ENCODE measurements around the gene SP9.

Gene SP9

GRCh38 chr2:174333372-174334277 is 1.1 kb upstream of the SP9 start:
- DNase-seq = no peak

DNA sequence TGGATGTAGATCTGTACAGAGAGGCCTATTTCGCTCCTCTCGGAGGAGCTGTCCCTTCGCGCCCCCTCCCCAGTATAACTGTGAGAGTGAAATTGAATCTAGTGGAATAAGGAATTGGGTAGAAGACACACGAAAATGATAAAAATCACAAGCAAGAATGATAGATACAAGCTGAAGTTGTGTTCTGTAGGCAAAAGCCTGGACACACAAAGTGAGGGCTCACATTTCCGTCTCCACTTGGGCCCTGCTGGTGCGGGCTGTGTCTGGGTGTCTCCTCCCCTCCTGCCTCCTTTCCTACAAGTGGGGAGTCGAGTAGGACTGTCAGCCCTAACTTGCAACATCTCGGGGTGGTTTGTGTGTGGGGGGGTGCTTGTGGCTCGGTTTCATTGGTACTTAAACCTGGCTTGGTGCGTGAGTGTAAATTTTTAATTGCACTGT is 457 bp upstream of the SP9 start:
- no peak for DNase-seq

GRCh38 chr2:174335254-174335987 is 667 bp downstream of the SP9 start:
- peak; percentile 56 for DNase-seq

- DNase-seq = peak; percentile 52
These were observed 1.3 kb downstream of the SP9 start for GRCh38 chr2:174335988-174336500.

GRCh38 chr2:174336501-174337336 is 2.0 kb downstream of the SP9 start:
- DNase-seq = peak; percentile 78

DNA sequence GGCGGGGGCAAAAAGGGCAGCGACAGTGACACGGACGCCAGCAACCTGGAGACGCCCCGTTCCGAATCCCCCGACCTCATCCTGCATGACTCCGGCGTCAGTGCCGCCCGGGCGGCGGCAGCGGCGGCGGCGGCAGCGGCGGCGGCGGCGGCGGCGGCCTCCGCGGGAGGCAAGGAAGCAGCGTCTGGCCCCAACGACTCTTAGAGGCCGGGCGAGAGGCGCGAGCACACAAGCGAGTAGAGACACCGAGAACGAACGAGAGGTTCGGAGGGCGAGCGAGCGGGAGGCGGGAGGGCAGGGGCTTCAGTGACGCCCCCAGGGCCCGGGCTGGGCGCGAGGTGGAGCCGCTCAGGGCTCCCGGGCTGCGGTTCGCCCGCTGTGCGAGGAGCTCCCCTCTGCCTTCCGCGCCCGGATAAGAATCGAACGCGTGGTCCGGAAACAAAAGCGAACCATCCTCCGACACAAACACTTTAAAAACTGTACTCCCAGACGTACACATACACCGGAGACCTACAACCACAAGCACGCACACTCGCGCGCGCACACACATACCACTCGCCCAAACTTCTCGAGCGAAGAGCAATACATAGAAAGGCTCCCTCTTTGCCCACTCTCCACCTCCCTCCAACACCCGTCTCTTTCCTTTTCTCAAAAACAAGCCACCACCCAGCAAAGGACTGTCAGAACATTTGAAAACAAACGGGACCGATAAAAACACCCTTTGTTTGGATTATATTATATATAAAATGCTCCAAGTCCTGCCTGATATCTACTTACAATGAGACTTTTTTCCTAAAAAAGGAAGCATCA is 2.8 kb downstream of the SP9 start:
- peak; percentile 39 for DNase-seq

GRCh38 chr2:174338147-174338605 is 3.4 kb downstream of the SP9 start:
- no peak for DNase-seq

DNA sequence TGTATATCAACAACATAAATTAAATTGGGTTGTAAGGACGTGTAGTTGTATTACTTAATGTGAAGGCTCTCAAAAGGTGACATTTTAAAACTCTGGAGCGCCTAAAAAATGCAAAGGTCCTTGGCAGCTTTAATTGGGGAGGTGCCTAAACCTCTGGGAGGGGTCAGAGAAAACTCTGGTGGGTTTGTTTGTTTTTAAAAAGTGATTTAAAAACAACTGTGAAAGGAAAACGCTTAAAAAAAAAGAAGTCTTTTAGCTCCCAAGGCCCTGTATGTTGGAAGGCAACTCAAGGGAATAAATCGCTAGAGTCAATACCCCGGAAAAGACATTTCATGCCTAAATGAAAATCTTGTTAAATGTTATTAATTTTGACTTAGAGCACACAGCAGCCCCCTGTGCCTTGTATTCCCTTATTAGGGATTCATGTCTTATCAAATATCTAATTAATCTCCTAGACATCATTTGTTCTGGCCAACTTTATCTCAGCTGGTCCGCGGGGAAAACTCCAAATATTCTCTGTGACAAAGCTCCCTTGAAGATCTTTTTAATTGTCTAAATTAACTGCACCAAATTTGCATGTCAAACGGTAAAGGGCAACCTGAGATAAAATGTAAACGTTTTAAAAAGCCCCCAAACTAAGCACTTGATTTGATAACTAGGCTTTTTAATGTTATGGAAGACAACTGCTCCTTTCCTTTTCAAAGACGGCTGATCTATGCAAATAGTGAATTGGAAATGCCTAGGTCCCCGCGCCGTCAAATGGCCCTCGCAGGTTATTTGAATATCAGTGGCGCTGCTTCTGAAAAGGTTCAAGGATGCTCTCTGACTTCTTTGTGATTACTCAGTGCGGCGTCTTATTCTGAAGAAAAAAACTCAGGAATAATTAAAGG is 4.2 kb downstream of the SP9 start:
- no peak for DNase-seq

- DNase-seq = no peak
These were observed 5.0 kb downstream of the SP9 start for GRCh38 chr2:174339561-174340399.

DNA sequence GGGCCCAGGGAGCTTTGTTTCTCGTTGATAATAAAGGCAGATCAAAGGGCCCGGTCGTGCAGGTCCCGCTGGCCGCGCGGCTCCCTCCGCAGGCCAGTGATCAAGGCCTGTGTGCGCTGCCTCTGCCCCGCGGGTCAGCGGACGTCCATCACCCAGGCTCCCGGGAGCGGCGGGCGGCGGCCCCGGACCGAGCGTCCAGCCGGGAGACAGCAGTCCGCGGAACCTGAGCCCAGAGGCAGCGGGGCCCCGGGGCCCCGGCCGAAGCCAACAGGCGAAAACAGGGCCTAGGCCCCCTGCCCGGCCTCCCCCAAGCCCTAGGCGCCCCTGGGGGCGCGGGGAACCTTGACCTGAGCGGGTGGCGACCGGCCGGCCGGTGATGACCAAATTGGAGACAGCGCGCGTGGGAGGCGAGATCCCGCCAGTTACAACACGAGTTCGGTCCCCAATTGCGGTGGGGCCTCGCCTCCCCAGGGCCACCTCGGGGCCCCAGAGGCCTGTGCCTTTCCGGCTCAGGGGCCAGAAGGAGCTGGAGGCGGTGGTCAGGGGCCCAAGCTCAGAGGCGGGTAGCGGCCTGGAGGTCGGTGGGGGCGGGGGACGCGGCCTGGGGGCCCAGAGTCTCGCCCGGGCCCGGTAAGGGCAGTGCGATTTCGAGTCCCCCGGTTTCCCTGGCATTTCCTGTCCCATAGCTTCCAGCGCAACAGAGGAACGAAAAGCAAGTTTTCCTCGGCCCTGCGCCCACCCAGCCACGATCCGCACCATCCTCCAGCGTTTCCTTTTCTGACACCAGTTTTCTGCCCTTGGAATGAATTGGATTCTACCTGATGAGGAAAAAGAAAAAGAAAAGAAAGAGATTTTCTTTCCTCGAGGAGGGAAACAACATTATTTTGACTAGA is 5.9 kb downstream of the SP9 start:
- DNase-seq = no peak

- peak; percentile 88 for DNase-seq
These were observed 6.7 kb downstream of the SP9 start for GRCh38 chr2:174341293-174341994.

DNA sequence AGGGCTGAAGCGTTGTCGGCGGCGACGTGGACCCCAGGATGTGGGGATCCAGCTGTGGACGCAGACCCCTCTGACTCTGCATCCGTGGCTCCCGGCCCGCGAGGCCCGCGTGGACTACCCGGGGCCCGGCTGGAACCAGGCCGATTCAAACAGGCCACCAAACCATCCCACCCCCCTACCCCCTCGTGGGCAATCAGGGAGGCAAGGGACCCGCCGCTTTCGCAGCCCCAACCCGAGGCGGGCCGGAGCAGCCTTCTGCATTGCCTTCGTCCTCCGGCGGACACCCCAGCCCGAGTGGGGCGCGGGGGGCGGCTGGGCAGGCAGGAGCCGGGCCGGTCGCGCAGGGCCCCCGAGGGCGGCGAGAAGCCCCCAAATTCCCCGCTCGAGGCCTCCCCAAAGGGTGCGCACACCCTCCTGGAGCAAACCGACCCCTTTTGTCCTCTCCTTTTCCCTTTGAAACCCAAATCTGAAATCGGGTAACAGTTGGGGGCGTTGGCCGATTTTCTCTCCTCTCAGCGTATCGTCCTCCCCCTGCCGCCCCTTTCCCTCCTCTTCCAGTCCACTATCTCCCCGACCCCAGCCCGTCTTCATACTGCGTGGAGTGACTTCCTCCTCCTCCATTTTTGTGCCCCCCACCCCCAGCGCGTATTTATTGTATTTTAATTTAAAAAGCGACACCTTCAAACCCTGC is 7.4 kb downstream of the SP9 start:
- DNase-seq = peak; percentile 36

GRCh38 chr2:174342686-174343342 is 8.1 kb downstream of the SP9 start:
- peak; percentile 36 for DNase-seq

DNA sequence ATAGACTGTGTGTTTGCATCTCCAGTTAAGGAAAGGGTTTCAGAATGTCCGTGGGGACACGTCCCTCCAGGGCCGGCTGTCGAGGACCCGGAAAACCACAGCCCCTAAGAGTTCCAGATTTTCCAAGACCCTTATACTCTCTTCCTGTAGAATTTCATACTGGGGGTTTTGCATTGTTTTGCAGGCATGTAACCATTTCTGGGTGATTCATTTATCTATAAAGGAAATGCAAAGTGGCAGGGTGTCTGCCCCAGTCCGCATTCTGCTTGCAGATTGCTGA is 8.5 kb downstream of the SP9 start:
- DNase-seq = no peak

GRCh38 chr2:174343623-174344455 is 9.1 kb downstream of the SP9 start:
- no peak for DNase-seq

Data from NCI-H345 (cell line).